ENCODE results near the gene FAM3A. TPM values are rescaled to one million over a fixed set of nuclear protein-coding genes. Genes with fewer than 3 reads are reported as not detected.

The FAM3A gene
- total and polyA plus RNA-seq, 9 of the 15 experiments (the other 6 are each of a cell fraction or from before 2014, with no cell fraction given): 0.75 to 70.6 (median 27.0) TPM

- TF ChIP-seq BCLAF1 (IDR thresholded peaks at IDR 0.05; ENCODE audit: borderline replicate concordance in 1 of 2, control insufficient read depth in 1 of 2, low read depth in 2 of 2, low read length in 1 of 2) (no peak), ELF4 (CRISPR knock-in tag; IDR thresholded peaks at IDR 0.05) (no peak), IRF1 (CRISPR knock-in tag; IDR thresholded peaks at IDR 0.05; ENCODE audit: borderline replicate concordance) (no peak), E2F6 (IDR thresholded peaks at IDR 0.05; ENCODE audit: borderline replicate concordance in 1 of 2, extremely low read depth in 1 of 2, insufficient read depth in 1 of 2, insufficient read length in 1 of 2, low read depth in 1 of 2, low read length in 1 of 2, poor library complexity in 1 of 2, severe bottlenecking in 1 of 2) (no peak), ZNF551 (CRISPR knock-in tag; IDR thresholded peaks at IDR 0.05) (no peak), REST (IDR thresholded peaks at IDR 0.05; ENCODE audit: borderline replicate concordance) (no peak), REST (CRISPR knock-in tag; IDR thresholded peaks at IDR 0.05; ENCODE audit: low read depth) (no peak), NCOR1 (IDR thresholded peaks at IDR 0.05) (peak; percentile 76), RHOXF2B (CRISPR knock-in tag; conservative IDR thresholded peaks at IDR 0.05) (no peak), EHMT2 (IDR thresholded peaks at IDR 0.05) (no peak), HNRNPUL1 (IDR thresholded peaks at IDR 0.05; ENCODE audit: low read length) (no peak), ZKSCAN1 (IDR thresholded peaks at IDR 0.05; ENCODE audit: low read depth, low read length) (no peak), KLF6 (CRISPR knock-in tag; IDR thresholded peaks at IDR 0.05; ENCODE audit: borderline replicate concordance) (no peak), ZNF644 (tag; IDR thresholded peaks at IDR 0.05; ENCODE audit: low read depth) (peak; percentile 47; the same call in 1 of the 2 replicates), BDP1 (IDR thresholded peaks at IDR 0.05; ENCODE audit: insufficient read depth, insufficient read length) (no peak)
These were observed 20.5 kb downstream of the FAM3A start (continued) for GRCh38 chrX:154495472-154495922.
